Endothelial cell of umbilical vein (primary cell): ENCODE data around the gene FAM171A2. TPM values are rescaled to one million over a fixed set of nuclear protein-coding genes. Genes with fewer than 3 reads are reported as not detected.
"Not testable (repeated sequence)": the region's sequence is repeated elsewhere in the genome, so short reads cannot be mapped to it uniquely, and the experiment has no call there.

Source experiments
- BruUV-seq: library from RNA; stranded (reverse); fragments of 400-500 nt; replicated peaks from 2 replicates; lab custom pipeline; 2021; lab: Mats Ljungman, UMichigan
- CTCF ChIA-PET: fragments of 300-600, 350-600 bp; sonication (Branson Sonifier 250); formaldehyde crosslinking; loops from one replicate; lab custom pipeline; 2021; ENCODE audit warnings: antibody characterized with exemption, inconsistent platforms; lab: Charles Lee
- POLR2A ChIA-PET: fragments of 300-600, 350-600 bp; sonication (Branson Sonifier 250); formaldehyde crosslinking; loops from one replicate; lab custom pipeline; 2021; ENCODE audit warnings: antibody characterized with exemption, inconsistent platforms; lab: Charles Lee
- DNase-seq: peaks from one replicate; pipeline ENCODE4 v3.0.0-alpha.2; 2011; ENCODE audit warnings: low read depth, low spot score
- FAIRE-seq: peaks from 2 replicates; lab custom pipeline; 2011; peaks lifted over from hg19 to GRCh38; lab: Jason Lieb, UNC
- H2AFZ ChIP-seq: 2 replicates; pipeline ENCODE4 v1.6.0; 2012; ENCODE audit warnings: low read depth, low read length, control low read depth, inconsistent platforms
- H3K27ac ChIP-seq: 2 replicates; pipeline ENCODE4 v1.5.1; 2011; ENCODE audit warnings: low read depth, mild to moderate bottlenecking, control low read depth, low read length, moderate library complexity; ENCODE audit not compliant: insufficient read depth
- H3K27me3 ChIP-seq, 2 experiments: 2 replicates each; pipeline versions ENCODE4 v1.6.0 to v1.6.1; 2011; ENCODE audit warnings: low read length in 2 of 2, mixed read lengths in 1 of 2; ENCODE audit not compliant: control insufficient read depth in 2 of 2, insufficient read depth in 2 of 2
- H3K36me3 ChIP-seq, 2 experiments: 2 replicates in 1 of 2; 3 replicates in 1 of 2; pipeline ENCODE4 v1.5.1; 2011; ENCODE audit warnings: low read length in 2 of 2, mild to moderate bottlenecking in 1 of 2, moderate library complexity in 1 of 2; ENCODE audit not compliant: control insufficient read depth in 2 of 2, insufficient read depth in 2 of 2; ENCODE audit errors: extremely low read depth in 1 of 2
- H3K4me1 ChIP-seq: 3 replicates; pipeline ENCODE4 v1.5.1; 2011; ENCODE audit warnings: mild to moderate bottlenecking, low read length; ENCODE audit not compliant: control insufficient read depth, insufficient read depth; ENCODE audit errors: extremely low read depth
- H3K4me2 ChIP-seq: 2 replicates; pipeline ENCODE4 v1.6.1; 2011; ENCODE audit warnings: low read length, control low read depth, mixed read lengths; ENCODE audit not compliant: insufficient read depth
- H3K4me3 ChIP-seq, 3 experiments: fragments of 200-600 bp in 1 of 3; sonication (generic), shearing (Covaris generic) in 1 of 3; replicated peaks in 1 of 3; 2 replicates each; pipeline ENCODE4 v1.5.1; 2011 to 2016; ENCODE audit warnings: control low read depth in 3 of 3, low read length in 3 of 3, mild to moderate bottlenecking in 2 of 3, inconsistent platforms in 1 of 3, low read depth in 1 of 3, moderate library complexity in 1 of 3; ENCODE audit not compliant: insufficient read depth in 1 of 3
- H3K79me2 ChIP-seq: 2 replicates; pipeline ENCODE4 v1.6.0; 2012; ENCODE audit warnings: low read length, inconsistent platforms; ENCODE audit not compliant: control insufficient read depth, insufficient read depth
- H3K9ac ChIP-seq: replicated peaks from 2 replicates; pipeline ENCODE3; 2011; ENCODE audit warnings: low read length, control low read depth; ENCODE audit not compliant: insufficient read depth; ENCODE audit errors: extremely low read depth
- H3K9me1 ChIP-seq: replicated peaks from 3 replicates; pipeline ENCODE4 v1.6.0; 2011; ENCODE audit warnings: mild to moderate bottlenecking, low read length; ENCODE audit not compliant: control insufficient read depth, insufficient read depth; ENCODE audit errors: extremely low read depth
- H3K9me3 ChIP-seq: replicated peaks from 2 replicates; pipeline ENCODE4 v1.5.1; 2012; ENCODE audit warnings: low read length, inconsistent platforms; ENCODE audit not compliant: control insufficient read depth, insufficient read depth
- H4K20me1 ChIP-seq: replicated peaks from 2 replicates; pipeline ENCODE3; 2011; ENCODE audit warnings: mild to moderate bottlenecking, low read length; ENCODE audit not compliant: control insufficient read depth, insufficient read depth; ENCODE audit errors: extremely low read depth
- EZH2 ChIP-seq: IDR thresholded peaks from 2 replicates; pipeline ENCODE4 v1.6.1; 2012; ENCODE audit warnings: borderline replicate concordance, low read depth, mild to moderate bottlenecking, moderate library complexity, low read length, inconsistent platforms; ENCODE audit not compliant: severe bottlenecking
- FOS ChIP-seq: IDR thresholded peaks from 2 replicates; pipeline ENCODE4 v1.6.1; 2011; ENCODE audit warnings: mild to moderate bottlenecking, low read length, moderate library complexity, borderline replicate concordance; ENCODE audit not compliant: insufficient read depth
- JUN ChIP-seq: IDR thresholded peaks from 2 replicates; pipeline ENCODE4 v1.6.1; 2011; ENCODE audit warnings: borderline replicate concordance, low read depth; ENCODE audit not compliant: insufficient read length, insufficient read depth
- MAX ChIP-seq: IDR thresholded peaks from 2 replicates; pipeline ENCODE4 v1.6.1; 2011; ENCODE audit not compliant: insufficient read depth, insufficient read length
- POLR2A ChIP-seq: IDR thresholded peaks from 2 replicates; pipeline ENCODE4 v1.6.1; 2012; ENCODE audit warnings: low read depth, mild to moderate bottlenecking, control low read depth, low read length
- POLR2AphosphoS5 ChIP-seq: IDR thresholded peaks from 2 replicates; pipeline ENCODE4 v1.6.1; 2012; ENCODE audit warnings: low read depth, mild to moderate bottlenecking, control low read depth, low read length, moderate library complexity; ENCODE audit not compliant: insufficient read depth
- dilution Hi-C: fragments of 300-500 bp; cut with MboI; formaldehyde crosslinking; loops from one replicate; pipeline ENCODE4 v1.15.0; 2019; ENCODE audit warnings: low sequenced_read_pairs; ENCODE audit not compliant: extremely low pct_ligation_motif_present
- intact Hi-C: fragments of 100-400 bp; cut with micrococcal nuclease; formaldehyde crosslinking; loops from one replicate; pipeline ENCODE4 v1.10.0; 2022
- polyA plus RNA-seq, 4 experiments: library from polyadenylated mRNA; depleted of rRNA in 3 of 4; stranded (reverse) in 3 of 4; unstranded in 1 of 4; fragments of >200 nt; gene quantifications; 2 replicates each; pipeline versions ENCODE4 v1.2.1 to v1.2.3, GENCODE V29; 2011 to 2012; ENCODE audit warnings: missing spikeins in 1 of 4
- total RNA-seq: library from RNA; stranded (reverse); gene quantifications from 2 replicates; pipeline ENCODE4 v1.2.3, GENCODE V29; 2021

The FAM171A2 gene
- total and polyA plus RNA-seq, 2 donors (not counting 3 experiments of a cell fraction or from before 2014, with no cell fraction given): 11.3 to 13.4 TPM

- H3K27me3 ChIP-seq: peaks cover 6 to 8% of the 10 kb centered on the region in 2 experiments
- no peaks in the 10 kb centered on the region for H3K9me3 ChIP-seq
- ChIA-PET CTCF (interaction anchor here (0.6 to 2.8 kb wide), 4 partner anchors 9 to 156 kb away, joined by 3 to 14 read pairs (median 4); no protein-coding TSS in a partner anchor), POLR2A (no interaction called here)
- H3K79me2 ChIP-seq: no peaks in the 10 kb centered on the region
- no peaks in the 10 kb centered on the region for H4K20me1 ChIP-seq
- no peaks in the 10 kb centered on the region for H3K9me1 ChIP-seq
- BruUV-seq: no TSS peak
- no peak overlapping the region for H3K4me3 ChIP-seq
- dilution Hi-C loops: no loop called here
- peaks cover under 1% of the 10 kb centered on the region for H3K4me1 ChIP-seq
- no peak overlapping the region for H2AFZ ChIP-seq
- intact Hi-C loops: no loop called here
- H3K27ac ChIP-seq: no peak overlapping the region
- no peaks in the 10 kb centered on the region for H3K36me3 ChIP-seq
- DNase-seq: no peak
- H3K9ac ChIP-seq: no peak overlapping the region
- no peak for FAIRE-seq
- H3K4me2 ChIP-seq: no peak overlapping the region
- TF ChIP-seq MAX (no peak), EZH2 (no peak), FOS (no peak), POLR2A (no peak), JUN (no peak), POLR2AphosphoS5 (no peak)
Observed at GRCh38 chr17:44367231-44367979, 3.8 kb upstream of the FAM171A2 start.

- H3K36me3 ChIP-seq, FAIRE-seq, H3K4me2 ChIP-seq, H3K79me2 ChIP-seq, H3K9ac ChIP-seq, H4K20me1 ChIP-seq, intact Hi-C loops, H2AFZ ChIP-seq, H3K27me3 ChIP-seq, H3K9me3 ChIP-seq, H3K4me1 ChIP-seq, BruUV-seq, dilution Hi-C loops, H3K4me3 ChIP-seq, H3K27ac ChIP-seq, POLR2A ChIA-PET, DNase-seq, H3K9me1 ChIP-seq: not testable (repeated sequence)
- CTCF ChIA-PET: interaction anchor here (0.9 to 4.1 kb wide), 2 partner anchors 11 to 14 kb away, joined by 4 to 39 read pairs; no protein-coding TSS in a partner anchor
Observed at GRCh38 chr17:44365051-44365450, 1.4 kb upstream of the FAM171A2 start.
